GM21786 (cell line): ENCODE measurements around the gene TSHR.

ENCODE experiments used
- ATAC-seq: cut with Tn5 transposase; IDR thresholded peaks from one replicate; pipeline ENCODE4 v1.9.1; 2021; ENCODE audit not compliant: unreplicated experiment

The TSHR gene

DNA sequence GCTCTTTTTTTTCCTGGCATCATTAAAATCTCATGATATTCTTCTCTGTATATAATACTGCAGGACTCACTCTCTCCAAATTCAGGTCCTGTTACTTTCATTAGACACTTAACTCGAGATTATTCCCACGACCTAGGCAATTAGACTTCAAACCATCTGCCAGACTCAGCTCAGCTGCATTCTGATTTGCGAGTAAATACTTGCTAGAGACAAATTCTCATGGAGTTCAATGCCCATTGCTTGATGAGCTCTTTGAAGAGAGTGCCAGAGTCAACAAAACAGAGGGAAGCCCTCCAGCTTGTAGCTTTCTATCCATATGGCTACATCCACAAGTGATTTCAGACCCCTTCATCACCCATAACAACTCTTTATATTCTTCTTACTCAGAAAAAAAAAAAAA lies 177.0 kb downstream of the TSHR start:
- no peak for ATAC-seq

DNA sequence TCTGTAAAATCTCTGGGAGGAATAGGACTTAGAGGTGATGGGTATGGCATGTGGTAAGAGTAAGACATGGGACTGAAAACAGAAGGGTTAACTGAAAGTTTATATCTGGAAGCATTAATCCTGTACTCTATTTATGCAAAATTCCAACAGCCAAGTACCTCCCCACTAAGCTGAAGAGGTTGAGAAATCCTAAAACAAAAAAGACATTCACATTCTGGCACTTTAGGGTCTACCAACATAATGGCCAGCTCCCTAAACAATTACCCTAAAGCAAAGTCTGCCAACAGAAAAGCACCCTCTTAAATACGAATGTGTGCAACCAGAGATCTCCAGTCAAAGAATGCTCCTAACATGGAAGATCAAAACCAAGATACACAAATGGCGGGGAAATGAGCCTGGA lies 178.0 kb downstream of the TSHR start:
- no peak for ATAC-seq

DNA sequence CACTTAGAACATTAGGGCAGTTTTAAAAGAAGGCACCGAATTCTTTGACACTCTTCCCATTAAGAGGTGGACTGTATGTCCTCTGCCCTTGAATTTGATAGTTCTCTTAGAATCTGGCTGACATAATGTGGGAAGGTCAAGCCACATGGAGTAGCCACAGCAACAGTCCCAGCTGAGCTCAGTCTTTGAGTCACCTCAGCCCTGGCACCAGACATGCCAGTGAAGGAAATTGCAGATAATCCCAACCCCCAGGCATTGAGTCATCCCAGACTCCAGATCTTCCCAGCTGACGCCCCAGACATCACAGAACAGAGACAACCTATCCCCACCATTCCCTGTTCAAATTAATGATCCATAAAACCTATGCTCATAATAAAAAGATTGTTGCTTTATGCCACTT lies 181.9 kb downstream of the TSHR start:
- ATAC-seq, result no peak

DNA sequence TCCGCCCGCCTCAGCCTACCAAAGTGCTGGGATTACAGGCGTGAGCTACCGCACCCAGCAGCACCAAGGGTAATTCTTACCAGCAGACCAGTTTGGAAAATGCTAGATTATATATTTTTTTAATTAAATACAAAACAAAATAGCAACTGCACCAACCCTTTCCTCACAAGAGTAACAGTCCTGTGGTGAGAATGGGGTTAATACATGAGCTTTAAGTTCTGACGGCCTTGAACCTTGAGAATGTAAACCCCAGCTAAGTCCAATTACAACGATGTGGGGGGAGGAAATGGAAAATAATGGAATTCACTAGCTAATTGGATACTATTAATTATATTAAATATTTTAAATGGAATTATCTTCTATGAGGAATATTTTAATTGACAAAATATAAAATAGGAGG lies 183.0 kb downstream of the TSHR start:
- no peak for ATAC-seq

DNA sequence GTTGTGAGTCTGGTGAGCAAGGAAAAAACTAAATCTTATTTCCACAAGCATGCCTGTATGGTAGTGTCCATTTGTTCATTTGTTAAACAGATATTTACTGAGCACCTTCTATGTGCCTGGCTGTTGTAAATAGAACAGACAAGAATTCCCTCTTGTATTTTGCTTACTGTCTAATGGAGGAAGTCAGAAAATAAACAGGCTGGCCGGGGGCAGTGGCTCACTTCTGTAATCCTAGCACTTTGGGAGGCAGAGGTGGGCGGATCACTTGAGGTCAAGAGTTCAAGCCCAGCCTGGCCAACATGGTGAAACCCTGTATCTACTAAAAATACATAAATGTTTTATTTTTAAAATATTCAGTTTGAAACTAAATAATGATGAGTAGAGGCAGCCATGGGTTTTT lies 186.0 kb downstream of the TSHR start:
- no peak for ATAC-seq

DNA sequence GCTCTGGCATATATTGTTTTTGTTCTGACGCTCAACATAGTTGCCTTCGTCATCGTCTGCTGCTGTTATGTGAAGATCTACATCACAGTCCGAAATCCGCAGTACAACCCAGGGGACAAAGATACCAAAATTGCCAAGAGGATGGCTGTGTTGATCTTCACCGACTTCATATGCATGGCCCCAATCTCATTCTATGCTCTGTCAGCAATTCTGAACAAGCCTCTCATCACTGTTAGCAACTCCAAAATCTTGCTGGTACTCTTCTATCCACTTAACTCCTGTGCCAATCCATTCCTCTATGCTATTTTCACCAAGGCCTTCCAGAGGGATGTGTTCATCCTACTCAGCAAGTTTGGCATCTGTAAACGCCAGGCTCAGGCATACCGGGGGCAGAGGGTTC lies 188.4 kb downstream of the TSHR start:
- ATAC-seq, result no peak

DNA sequence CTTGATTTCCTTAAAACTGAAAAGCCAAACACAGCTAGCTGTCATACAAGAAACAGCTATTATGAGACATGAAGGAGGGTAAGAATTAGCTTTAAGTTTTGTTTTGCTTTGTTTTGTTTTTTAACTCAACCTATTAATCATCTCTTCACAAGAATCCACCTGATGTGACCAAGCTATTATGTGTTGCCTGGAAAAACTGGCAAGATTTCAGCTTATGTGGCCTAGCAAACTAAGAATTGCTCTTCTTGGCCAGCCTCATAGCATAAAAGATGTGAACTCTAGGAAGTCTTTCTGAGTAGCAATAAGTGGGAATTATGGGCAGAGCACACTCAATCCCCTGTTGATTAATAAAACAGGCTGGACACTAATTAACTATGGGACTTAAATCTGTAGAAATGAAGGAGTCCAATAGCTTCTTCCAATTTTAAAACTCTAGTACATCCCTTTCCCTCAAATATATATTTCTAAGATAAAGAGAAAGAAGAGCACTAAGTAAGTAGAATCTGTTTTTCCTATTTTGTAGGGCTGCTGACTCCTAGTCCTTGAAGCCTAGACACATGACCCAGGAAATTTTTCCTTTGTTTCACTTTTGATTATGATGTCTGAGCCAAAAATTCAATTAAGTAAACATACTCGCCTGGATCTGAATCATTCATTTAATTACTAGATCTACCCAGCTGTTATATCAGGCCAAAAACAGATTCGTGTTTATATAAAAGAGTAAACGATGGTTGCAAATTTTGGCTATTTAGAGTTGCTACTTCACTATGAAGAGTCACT lies 189.6 kb downstream of the TSHR start:
- ATAC-seq, result no peak

DNA sequence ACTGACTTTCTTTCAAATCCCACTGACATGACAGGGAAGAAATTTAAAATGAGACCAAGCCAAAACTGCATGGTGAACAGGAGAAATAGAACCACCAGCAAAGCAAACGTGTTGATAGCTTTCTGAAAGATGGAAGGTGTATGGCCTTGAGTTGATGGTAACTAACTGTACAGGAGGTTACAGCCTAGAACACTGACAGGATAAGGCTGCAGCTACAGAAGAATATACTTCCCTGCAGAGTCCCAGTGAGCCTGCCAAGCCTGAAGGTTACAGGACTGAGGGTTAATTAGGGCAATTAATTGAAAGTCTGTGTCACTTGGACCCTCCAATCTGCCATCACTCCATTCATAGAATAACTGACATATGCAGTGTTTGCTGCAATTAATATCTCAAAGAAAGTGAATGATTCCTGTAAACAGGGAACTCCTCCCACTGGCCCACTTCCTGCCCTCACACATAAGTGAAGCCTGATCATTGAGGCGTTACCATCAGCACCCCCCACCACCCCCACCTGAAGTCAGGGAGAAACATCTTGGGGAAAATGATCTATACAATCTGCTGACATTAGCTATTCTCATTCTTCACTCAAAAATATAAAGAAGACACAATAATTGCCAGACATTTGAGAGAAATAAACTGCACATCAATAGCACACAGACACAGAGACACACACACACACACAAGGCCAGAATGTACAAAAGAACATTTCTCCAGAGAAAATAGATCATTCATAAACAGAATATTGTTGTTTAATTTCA lies 191.9 kb downstream of the TSHR start:
- no peak for ATAC-seq

DNA sequence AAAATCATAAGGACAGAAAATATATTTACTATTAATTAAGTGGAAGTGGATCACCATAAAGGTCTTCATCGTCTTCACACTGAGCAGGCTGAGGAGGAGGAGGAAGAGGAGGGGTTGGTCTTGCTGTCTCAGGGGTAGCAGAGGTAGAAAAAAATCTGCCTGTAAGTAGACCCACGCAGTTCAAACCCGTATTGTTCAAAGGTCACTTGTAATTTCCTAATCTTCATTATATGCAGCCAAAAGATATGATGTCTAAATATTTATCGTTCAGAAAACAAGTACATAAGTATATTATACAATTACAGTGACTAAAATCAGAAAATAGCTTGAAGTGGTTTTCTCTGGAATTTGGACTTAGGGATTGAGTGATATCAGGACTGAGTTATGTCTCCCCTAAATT lies 193.2 kb downstream of the TSHR start:
- no peak for ATAC-seq

DNA sequence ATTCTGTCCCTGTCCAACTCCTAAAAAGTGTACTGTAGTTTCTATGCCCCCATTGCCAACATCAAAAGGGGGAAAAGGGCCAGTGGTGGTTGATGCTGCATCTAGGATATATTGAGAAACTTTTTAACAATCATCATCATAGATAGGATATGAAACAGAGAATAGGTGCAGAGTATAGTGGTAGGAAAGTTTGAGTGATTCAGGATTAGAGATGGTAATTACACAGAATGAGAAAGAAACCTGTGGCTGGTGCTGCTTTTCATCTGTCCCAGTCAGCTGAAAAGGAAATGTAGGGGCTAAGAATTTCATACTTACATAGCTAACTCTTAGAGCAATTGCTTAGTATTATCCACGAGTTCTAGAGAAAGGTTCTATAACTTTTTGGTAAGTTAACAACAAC lies 197.8 kb downstream of the TSHR start:
- ATAC-seq, result no peak

DNA sequence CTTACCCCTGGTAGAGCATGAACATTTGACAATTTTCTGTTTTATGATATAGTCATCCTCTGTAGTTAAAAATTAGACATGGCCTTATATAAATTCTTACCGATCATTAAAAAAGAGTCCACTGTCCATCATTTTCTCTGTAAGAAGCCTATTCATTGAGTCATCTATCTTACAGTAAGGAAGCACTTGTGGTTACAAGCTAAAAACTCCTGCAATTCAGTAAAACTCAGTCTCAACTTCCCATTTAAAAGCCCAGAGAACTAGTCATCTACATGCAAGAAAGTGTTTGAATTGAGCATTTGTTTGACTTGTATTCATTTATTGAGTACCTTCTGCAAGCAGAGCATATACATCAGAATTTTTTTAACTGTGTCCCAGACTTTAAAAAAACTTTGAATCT lies 202.0 kb downstream of the TSHR start:
- no peak for ATAC-seq

DNA sequence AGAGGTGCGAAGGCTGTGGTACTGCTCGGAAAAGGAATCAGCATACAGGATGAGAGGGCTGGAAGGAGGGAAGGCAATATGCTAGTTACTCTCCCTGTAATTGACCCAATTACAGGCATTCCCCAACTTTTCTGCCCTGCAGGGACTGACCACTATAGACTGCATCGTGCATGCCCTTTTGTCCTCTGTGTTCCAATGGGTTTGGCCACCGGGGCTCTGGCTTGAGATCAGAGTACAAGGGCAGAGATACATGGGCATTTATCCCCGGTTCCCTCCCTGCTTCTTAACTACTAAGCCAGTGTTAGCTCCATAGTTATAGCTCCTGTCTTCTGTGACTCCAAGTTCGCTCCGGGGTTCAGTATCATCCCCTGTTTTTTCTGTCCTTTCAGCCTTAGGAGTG lies 205.7 kb downstream of the TSHR start:
- ATAC-seq, result no peak

DNA sequence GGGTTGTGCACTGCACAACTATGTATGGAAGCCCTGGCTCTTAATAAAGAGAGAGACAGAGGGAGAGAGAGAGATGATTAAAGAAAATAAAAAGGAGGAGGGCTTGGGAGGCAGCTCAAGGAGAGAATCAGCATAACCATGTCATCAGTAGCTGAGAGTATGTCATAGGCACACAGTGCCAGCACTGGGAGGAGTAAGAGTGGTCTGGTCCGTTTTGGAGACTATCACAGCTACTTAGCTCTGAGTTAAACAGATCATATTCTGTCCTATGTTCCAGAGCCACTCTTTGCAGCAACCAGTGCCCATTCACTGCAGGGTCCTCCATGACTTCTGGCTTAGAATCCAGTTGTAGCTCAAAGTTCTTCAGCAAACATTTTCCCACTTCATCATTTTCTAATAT lies 206.3 kb downstream of the TSHR start:
- ATAC-seq, result no peak

DNA sequence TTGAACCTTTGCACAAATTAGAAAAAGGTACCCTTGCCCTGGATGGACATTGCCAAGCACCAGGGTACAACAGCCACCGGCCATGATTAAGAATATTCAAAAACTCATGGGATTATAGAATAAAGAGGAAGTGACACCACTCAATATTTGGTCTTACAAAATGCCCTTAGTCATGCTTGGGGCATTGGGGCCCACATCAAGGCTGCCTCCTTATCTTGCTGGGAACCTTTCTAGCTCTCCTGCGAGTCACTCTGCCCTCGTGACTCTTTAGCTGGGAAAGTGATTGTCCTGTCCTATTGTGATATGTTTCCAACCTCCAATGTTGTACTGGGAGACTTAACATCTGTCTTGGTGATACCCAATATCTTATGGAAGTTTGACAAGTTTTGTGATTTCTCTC lies 207.5 kb downstream of the TSHR start:
- no peak for ATAC-seq

DNA sequence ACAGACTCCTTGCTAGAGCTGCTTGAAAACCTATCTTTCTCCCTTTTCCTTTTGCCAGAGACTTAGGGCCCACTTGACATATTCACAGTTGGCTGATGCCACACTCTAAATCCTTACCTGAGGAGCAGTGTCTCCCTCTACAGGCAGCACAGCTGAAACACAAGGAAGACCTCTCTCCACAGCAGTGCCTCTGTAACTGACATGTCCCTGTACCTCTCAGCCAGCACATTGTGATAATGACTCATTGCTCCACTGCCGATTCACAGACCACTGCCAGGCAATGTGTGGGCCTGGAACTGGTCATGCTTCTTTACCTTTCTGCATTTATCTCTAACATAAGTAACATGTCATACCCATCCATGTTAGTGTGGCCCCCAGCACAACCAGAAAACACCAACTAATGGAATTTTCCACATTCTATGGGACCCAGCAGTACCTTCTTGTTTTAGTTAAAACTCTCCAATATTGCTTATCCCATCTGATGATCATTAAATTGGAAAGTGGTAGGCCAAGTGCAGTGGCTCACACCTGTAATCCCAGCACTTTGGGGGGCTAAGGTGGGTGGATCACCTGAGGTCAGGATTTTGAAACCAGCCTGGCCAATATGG lies 208.8 kb downstream of the TSHR start:
- peak; percentile 94 for ATAC-seq

DNA sequence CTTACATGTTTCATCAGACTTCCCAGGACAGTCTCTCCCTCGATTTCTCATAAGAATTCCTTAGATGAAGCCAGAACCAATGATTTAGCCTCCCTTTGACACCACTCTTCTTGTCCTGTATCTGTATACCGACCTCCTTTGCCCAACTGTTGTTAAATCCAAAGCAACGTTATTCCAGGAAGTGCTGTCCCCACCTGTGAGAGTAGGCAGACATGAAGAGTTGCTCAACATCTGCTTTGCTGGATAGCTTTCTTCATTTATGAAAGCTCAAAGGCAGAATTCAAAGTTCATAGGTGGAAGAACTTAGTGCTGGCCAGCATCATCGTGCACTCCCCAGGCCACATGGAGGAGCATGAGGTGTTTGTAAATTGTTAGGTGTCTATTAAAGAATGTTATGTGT lies 209.8 kb downstream of the TSHR start:
- ATAC-seq, result no peak

DNA sequence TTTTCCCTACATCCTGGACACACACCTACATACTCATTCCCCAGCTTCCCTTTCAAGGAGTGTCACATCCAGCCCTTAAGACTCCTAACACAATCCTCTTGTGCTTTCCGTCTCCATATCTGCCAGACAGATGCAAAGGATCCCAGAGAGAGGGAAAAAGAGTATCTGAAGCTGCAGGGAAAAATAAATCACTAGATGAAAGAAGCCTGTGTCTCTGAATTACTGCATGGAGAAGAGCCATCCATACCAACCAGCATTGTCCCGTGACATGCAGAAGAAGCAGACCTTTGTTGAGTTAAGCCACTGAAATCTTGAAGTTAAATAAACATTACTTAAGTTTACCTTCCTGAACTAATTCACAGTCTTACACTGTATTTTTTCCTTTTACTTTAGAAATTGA lies 210.7 kb downstream of the TSHR start:
- ATAC-seq, result no peak

DNA sequence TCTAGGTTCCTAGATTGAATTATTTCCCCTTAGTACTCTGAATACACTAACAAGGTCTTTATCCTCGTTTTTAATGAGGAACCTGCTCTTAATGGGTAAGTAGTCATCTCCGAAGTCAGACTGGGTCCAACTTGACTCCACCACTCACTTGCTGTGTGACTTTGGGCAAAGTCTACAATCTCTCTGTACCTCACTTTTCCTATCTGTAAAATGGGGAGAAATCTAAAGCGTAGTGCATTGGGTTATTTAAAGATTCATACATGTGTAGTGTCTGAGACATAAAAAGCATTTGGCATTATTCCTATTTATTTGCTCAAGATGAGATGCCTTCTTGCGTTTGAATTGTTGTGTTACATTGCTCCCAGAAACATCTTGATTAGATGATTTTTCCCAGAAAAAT lies 213.8 kb downstream of the TSHR start:
- no peak for ATAC-seq

DNA sequence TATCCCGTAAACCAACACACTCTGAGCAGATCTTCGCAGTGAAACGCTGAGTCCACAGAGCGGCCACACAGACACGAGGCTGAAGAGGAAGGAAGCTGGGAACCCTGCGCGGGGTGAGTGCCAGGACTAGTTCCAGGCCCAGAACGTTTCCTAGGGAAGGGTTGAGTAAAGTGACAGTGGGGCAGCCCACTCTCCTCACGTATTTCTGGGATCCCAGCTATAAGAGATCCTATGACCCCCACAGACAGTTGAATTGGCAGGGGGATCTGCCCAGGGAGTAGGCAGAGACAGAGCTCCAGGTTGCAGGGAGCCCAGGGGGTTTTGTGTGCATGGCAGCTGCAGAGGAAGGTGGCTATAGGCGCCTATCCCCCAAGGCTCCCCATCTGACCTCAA lies 214.3 kb downstream of the TSHR start:
- ATAC-seq, result peak; percentile 15

DNA sequence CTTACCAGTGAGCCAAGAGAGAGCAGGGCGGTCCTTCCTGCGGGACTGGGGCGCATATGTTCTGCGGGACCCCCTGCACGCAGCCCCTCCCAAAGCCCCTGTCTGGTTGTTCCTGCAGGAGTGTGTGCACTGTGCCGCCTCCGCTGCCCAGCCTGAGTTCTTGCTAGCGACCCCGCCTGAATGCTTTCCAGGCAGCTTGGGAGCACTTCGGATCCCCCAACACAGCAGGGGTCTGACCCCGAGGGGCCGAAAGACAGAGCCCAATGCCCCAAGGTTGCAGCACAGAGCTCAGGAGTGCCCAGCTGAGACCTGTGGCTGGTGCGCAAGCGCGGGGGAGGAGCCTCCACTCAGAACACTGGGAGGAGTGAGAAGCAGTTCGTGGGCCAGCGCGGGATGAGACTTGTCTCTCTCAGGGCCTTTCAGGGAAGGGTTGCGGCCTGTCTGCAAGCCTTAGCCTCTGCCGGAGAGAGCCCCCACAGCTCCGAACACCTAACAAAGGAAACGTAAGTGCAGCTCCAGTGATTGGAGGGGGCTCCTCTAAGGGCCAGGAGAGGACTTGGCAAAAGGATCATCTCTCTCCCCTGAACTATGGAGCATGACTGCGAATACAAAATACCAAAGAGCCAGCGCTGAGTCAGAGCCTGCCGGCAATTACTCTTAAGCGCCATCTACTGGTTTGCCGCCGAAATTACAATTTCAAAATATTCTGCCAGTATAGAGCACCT lies 214.8 kb downstream of the TSHR start:
- peak; percentile 95 for ATAC-seq

DNA sequence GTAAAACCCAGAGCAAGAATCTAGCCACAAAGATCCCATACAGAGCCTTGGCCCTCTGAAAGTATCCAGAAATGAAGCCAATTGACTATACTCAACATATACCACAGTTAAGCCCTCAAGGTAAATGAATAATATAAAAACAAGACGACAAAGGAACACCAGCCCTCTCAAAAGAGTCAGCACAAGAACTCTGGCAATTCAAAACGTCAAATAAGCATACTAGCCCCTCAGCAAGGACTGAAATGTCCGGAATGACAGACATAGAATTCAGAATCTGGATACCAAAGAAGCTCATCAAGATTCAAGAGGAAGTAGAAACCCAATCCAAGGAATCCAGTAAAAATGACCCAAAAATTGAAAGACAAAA lies 215.4 kb downstream of the TSHR start:
- no peak for ATAC-seq

DNA sequence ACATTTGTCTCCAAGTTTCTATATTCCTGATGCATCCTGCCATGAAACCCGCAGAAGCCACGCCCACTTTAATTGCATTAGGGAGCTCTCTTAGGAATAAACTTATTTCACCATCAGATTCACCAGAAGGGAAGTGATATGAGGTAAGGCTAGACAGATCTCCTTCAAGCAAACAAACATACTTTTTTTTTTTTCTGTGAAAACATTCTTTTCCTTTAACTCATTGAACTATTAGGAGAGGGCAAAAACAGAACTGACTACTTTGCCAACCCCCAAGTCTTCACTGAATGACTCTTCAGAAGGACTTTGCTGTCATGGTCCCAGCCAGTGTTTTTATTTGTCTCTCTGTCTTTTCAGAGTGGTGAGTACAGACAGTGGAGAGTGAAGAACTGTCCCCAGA lies 216.9 kb downstream of the TSHR start:
- ATAC-seq, result no peak
